Cardiac septum (tissue), 1 donor: Measurements from ENCODE around the gene HNRNPA0. TPM values are rescaled to one million over a fixed set of nuclear protein-coding genes. Genes with fewer than 3 reads are reported as not detected.

Experiments used
- DNase-seq: peaks from one replicate; pipeline ENCODE4 v3.0.0-alpha.2; 2020; ENCODE audit warnings: low spot score
- intact Hi-C: fragments of 100-400 bp; cut with DNase I; formaldehyde crosslinking; loops from one replicate; pipeline ENCODE4 v1.14.0; 2022
- total RNA-seq: library from RNA; stranded (reverse); fragmentation: NEBNext Ultra II Directional; extraction: Animal tissue kit (Norgen Biotek cat#: 25700); gene quantifications from one replicate; pipeline ENCODE4 v1.2.1, GENCODE V29; 2021
- donor health status: DM: no; HTN: no; CAD: no.

Gene HNRNPA0
- total RNA-seq, 1 donor from 2014 or later: 20.0 TPM

GRCh38 chr5:137733922-137734321 is 20.2 kb downstream of the HNRNPA0 start:
- DNase-seq: no peak

GRCh38 chr5:137733006-137733405 is 21.2 kb downstream of the HNRNPA0 start:
- intact Hi-C loops: loop anchor here (5.0 kb wide), 1 partner anchor 36 kb away; no protein-coding TSS in a partner anchor
- no peak for DNase-seq

More at GRCh38 chr5:137733922-137734321, 20.2 kb downstream of the HNRNPA0 start:
- intact Hi-C loops: loop anchor here (5.0 kb wide), 1 partner anchor 37 kb away; no protein-coding TSS in a partner anchor

DNA sequence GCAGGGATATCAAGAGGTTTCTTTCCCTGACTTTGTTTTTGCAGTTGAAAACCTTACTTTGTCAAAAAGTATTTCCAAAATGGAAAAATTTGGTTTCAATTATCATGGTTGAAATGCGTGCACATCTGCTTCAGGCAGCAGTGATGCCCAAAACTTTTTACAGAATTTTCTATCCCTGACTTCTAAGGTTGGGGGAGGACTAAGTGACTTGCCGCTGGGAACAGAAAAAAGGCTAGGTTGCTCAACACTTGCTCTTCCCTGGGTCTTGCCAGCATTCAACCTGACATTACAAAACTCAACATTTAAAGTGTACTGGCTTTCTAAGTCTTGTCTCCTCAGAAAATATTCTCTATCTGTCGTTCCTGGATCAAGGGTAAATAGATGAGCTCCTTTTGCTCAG is 23.0 kb downstream of the HNRNPA0 start:
- DNase-seq: no peak
- intact Hi-C loops: loop anchor here (5.0 kb wide), 1 partner anchor 34 kb away; no protein-coding TSS in a partner anchor

- no peak for DNase-seq
- intact Hi-C loops: loop anchor here (5.0 kb wide), 1 partner anchor 33 kb away; no protein-coding TSS in a partner anchor
These were observed 23.8 kb downstream of the HNRNPA0 start for GRCh38 chr5:137730336-137730735.

GRCh38 chr5:137728048-137728447 is 26.1 kb downstream of the HNRNPA0 start:
- DNase-seq: no peak
- intact Hi-C loops: no loop called here

GRCh38 chr5:137727623-137728022 is 26.5 kb downstream of the HNRNPA0 start:
- intact Hi-C loops: no loop called here
- DNase-seq: no peak

DNA sequence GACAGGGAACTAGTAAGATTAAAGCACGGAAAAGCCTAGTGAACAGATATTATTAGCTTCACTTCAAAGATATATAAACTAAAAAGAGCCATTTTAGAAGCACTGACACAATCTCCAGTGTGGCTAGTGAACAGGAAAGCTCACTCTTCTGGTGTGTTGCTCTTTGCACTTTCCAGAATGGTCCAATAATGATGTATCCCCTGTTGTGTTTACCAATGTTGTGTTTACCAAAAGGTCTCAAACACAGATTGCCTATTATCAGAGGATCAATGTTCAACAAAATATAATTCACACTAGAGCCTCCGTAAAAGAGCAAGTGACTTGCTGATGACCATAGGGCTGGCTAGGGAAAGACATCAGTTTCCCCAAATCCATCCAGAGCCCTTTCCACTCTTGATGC is 29.9 kb downstream of the HNRNPA0 start:
- intact Hi-C loops: no loop called here
- DNase-seq: no peak

GRCh38 chr5:137718611-137719010 is 35.6 kb downstream of the HNRNPA0 start:
- no peak for DNase-seq
- intact Hi-C loops: no loop called here

- DNase-seq: no peak
- intact Hi-C loops: no loop called here
These were observed 37.8 kb downstream of the HNRNPA0 start for GRCh38 chr5:137716337-137716736.

GRCh38 chr5:137715456-137715855 is 38.7 kb downstream of the HNRNPA0 start:
- DNase-seq: no peak
- intact Hi-C loops: no loop called here

DNA sequence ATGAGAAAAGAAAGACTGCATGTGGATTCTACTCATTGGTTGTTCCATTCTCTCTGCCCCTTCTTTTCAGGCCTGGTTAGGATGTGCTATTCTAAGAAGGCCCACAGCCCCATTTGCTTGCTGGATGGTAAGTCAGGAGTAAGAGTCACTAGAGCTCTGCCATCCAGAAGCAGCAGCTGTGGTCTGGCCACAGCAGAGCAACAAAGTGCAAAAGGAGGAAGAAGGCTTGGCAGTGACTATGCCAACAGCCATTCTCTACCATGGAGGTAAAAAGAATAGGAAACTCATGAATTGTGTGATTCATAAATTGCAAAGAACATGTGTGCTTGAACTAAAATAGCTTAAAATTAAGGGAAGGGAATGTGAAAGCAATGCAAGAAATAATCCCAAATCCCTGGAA is 39.2 kb downstream of the HNRNPA0 start:
- intact Hi-C loops: no loop called here
- DNase-seq: no peak

- intact Hi-C loops: no loop called here
- no peak for DNase-seq
These were observed 39.7 kb downstream of the HNRNPA0 start for GRCh38 chr5:137714494-137714893.

DNA sequence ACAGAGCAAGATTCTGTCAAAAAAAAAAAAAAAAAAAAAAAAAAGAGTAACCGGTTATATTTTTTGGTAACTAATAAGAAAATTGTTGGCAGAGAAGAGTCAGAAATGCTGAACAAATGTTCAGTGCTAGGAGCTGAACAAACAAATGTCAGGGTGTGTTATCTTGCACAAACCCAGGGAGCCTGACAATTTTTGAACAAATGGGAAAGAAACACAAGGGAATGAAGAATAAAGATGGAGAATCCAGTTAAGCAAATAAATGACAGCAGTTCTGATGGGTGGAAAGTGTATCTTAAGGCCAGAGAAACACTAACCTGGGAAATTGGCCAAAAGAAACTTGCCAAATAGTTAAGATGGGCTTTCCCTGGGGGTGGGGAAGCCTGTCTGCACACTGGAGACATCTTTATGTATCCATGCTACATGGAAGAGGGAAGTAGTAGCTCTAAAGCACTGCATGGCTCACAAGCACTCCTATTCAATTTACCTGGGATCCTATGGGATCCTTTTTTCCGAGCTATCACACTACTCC is 42.0 kb downstream of the HNRNPA0 start:
- DNase-seq: no peak
- intact Hi-C loops: no loop called here

GRCh38 chr5:137710086-137710485 is 44.1 kb downstream of the HNRNPA0 start:
- no peak for DNase-seq
- intact Hi-C loops: no loop called here

GRCh38 chr5:137708796-137709559 is 45.2 kb downstream of the HNRNPA0 start:
- intact Hi-C loops: no loop called here
- DNase-seq: no peak

DNA sequence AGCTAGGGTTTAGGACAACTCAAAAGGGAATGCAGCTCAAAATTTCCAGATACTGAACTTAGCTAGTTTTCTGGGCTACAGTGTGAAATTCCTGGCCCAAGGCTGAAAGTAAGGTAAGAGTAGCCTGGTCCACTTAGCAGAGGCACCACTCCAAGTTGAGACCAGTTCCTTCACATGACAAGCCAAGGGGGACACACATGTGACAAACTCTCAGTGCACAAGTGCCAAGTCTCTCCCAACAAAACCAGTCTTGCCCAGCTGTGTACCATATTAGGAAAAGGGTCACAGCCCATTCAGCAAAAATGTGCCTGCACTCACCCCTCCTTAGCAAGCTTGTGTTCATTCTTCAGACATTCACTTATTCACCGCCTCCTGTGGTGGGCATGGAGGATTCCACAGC is 46.1 kb downstream of the HNRNPA0 start:
- no peak for DNase-seq
- intact Hi-C loops: no loop called here

DNA sequence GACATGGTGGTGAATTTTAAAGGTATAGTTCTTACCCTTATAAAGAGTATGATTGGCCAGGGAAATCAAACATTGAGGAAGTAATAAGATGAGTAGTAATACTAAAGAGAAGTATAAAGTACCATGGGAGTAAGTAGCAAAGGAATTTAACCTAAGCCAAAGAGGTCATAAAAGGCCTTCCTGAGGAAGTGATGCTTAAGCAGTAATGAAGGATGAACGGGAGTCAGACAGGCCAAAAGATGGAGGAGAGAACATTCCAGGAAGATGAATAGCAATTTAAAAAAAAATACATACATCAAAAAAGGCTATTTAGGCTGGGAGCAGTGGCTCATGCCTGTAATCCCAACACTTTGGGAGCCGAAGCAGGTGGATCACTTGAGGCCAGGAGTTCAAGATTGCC is 47.3 kb downstream of the HNRNPA0 start:
- DNase-seq: no peak
- intact Hi-C loops: no loop called here

DNA sequence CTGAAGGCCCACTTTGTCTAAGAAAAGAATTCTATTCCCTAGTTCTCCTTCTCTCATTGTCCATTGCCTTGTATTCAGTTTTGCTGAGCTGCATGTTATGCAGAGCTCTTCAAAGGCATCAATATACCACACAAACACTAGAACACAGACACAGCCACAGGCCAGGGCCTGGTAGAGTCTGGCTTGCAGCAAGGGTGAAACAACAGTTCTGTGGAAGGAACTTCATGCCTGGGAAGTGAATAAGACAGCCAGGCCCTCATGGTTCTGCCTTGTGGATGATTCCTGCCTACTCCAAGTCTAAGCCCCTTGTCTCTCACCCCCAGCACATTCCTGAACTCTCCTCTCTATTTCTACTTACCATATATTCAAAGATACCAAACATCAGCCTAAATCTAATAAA is 49.1 kb downstream of the HNRNPA0 start:
- intact Hi-C loops: no loop called here
- DNase-seq: no peak

DNA sequence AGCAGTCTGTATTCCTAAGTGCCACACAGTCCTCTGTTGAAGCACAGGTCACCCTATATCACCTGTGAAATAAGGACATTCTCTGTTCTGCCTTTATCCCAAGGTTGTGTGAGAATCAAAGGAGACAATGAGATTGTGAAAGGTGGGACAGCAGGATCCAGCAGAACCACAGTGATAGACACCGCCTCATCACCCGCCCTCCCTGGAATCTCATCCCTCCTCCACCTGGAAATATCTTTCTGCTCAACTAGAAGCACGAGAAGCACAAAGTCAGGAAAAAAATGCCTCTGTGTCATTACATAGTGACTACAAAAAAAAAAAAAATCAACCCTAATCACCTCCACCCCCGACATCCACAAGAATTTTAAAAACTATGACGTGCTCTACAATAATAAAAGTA is 50.6 kb downstream of the HNRNPA0 start:
- DNase-seq: no peak
- intact Hi-C loops: no loop called here

DNA sequence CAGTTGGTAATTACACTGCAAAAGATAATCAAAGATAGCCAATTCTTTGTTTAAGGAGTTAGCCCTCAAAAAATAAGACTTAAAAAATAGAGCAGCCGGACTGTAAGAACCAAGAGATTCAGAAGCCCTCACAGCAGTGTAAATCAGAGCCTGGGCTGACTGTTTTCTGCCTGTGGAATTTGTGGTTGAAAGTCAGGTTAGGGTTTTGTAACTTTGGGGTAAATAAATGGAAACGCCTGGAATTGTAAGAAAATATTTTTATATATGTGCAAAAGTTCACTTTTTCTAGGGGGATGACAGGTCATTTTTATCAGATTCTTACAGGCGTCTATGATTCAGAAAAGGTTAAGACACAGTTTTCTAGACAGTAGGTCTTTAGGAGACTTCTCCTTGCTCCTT is 53.9 kb downstream of the HNRNPA0 start:
- no peak for DNase-seq
- intact Hi-C loops: no loop called here
